Measurements from ENCODE around the gene ALDH3B1.
"Not testable (repeated sequence)": the region's sequence is repeated elsewhere in the genome, so short reads cannot be mapped to it uniquely, and the experiment has no call there.

ALDH3B1 gene, protein sequence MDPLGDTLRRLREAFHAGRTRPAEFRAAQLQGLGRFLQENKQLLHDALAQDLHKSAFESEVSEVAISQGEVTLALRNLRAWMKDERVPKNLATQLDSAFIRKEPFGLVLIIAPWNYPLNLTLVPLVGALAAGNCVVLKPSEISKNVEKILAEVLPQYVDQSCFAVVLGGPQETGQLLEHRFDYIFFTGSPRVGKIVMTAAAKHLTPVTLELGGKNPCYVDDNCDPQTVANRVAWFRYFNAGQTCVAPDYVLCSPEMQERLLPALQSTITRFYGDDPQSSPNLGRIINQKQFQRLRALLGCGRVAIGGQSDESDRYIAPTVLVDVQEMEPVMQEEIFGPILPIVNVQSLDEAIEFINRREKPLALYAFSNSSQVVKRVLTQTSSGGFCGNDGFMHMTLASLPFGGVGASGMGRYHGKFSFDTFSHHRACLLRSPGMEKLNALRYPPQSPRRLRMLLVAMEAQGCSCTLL

GRCh38 chr11:68010090-68011041, at the start of gene ALDH3B1:
ALDH3B1 (plus strand) TSS chr11:68010327; CDS start chr11:68015298, 4,971 bp downstream.
- intact Hi-C loops (cut with DNase I), result loop anchor here (10.0 kb wide), 1 partner anchor 194 kb away; no protein-coding TSS in a partner anchor
- peak; percentile 53 to 90 (median 78) for DNase-seq

- intact Hi-C loops (cut with DNase I); DNase-seq: not testable (repeated sequence)
Observed at GRCh38 chr11:67963217-67963616, 46.9 kb upstream of the ALDH3B1 start.

- intact Hi-C loops (cut with DNase I); DNase-seq: not testable (repeated sequence)
Observed at GRCh38 chr11:67963879-67964278, 46.2 kb upstream of the ALDH3B1 start.

- intact Hi-C loops (cut with DNase I); DNase-seq: not testable (repeated sequence)
Observed at GRCh38 chr11:67964746-67965145, 45.4 kb upstream of the ALDH3B1 start.

- DNase-seq, result not testable (repeated sequence)
Observed at GRCh38 chr11:67965830-67966348, 44.2 kb upstream of the ALDH3B1 start.

DNA sequence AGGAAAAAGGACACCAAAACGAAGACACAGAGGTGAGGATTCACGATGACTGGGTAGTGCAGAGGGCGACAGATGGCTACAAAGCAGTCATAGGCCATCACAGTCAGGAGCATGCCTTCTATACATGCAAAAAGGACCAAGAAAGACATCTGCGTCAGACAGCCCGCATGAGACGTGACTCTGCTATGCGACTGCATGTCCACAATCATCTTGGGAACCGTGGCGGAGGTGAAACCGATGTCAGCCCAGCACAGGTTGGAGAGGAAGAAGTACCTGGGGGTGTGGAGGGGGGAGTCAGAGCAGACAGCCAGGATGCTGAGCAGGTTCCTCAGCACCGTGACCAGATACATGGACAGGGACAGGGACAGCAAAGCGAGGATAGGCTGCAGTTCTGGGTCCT, 35.4 kb upstream of the ALDH3B1 start:
- DNase-seq; intact Hi-C loops (cut with DNase I): not testable (repeated sequence)

More at GRCh38 chr11:67965830-67966348, 44.2 kb upstream of the ALDH3B1 start:
- intact Hi-C loops (cut with DNase I), result not testable (repeated sequence)

DNA sequence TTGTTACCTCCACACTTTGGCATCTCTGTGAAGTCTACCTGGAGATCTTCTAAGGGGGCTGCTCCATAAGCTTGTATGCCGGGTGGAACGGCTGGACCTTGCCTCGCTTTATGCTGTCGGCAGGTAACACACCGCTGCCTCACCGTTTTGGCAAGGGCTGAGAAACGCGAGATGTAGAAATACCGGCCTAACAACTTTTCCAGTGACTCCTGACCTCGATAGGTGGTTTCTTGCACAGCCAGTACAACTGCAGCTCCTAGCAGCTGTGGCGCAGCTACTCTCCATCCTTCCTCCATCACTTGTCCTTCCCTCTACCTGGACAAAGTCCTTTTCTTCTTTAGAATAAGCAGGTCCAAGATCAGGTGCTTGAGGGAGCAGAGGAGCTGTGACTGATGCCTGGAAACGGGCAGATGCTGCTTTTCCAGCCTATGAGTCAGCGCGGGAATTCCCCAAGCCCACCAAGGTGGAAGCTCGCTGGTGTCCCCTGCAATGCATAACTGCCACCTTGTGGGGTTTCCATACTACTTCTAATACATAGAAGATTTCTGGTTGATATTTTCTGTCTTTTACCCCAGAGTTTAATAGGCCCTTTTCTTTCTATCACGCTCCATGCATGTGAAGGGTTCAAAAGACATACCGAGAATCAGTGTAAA, 31.2 kb upstream of the ALDH3B1 start:
- DNase-seq; intact Hi-C loops (cut with DNase I): not testable (repeated sequence)

- intact Hi-C loops (cut with DNase I); DNase-seq: not testable (repeated sequence)
Observed at GRCh38 chr11:67981226-67981625, 28.9 kb upstream of the ALDH3B1 start.

GRCh38 chr11:67982255-67982857, 27.8 kb upstream of the ALDH3B1 start:
- intact Hi-C loops (cut with DNase I); DNase-seq: not testable (repeated sequence)

DNA sequence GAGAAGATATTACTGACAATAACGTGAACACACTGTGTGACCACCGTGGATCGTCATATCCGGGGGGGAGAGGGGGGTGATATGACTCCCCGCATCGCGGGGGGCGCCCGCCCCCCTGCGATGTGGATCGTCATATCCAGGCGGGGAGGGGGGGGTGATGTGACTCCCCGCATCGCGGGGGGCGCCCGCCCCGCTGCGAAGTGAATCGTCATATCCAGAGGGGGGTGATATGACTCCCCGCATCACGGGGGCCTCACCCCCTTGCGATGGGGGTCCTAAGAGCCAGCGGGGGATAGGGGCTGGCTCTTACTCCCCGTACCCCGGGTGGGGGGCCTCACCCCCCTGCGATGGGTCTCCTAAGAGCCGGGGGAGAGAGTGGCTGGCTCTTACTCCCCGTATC, 26.2 kb upstream of the ALDH3B1 start:
- DNase-seq, result no peak
- intact Hi-C loops (cut with DNase I), result no loop called here

DNA sequence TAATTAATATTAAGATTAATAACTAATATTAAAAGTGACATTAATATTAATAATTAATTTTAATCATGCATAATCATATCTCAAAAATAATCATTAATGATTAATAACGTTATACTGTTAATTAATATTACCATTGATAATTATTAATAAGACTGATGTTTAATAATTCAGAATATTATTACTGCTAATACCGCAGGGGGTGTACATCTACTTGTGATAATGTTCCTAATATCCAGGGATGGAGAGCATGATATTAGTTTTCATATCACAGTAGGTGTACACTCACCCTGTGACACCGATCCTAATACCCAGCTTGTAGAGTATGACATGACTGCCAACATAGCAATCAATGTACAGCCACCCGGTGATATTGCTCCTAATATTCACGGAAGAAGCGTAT, 24.8 kb upstream of the ALDH3B1 start:
- intact Hi-C loops (cut with DNase I); DNase-seq: not testable (repeated sequence)

GRCh38 chr11:67990546-67991346, 19.4 kb upstream of the ALDH3B1 start:
- DNase-seq, result peak in 1 of 42 donors; percentile 29
- intact Hi-C loops (cut with DNase I), result not testable (repeated sequence)

DNA sequence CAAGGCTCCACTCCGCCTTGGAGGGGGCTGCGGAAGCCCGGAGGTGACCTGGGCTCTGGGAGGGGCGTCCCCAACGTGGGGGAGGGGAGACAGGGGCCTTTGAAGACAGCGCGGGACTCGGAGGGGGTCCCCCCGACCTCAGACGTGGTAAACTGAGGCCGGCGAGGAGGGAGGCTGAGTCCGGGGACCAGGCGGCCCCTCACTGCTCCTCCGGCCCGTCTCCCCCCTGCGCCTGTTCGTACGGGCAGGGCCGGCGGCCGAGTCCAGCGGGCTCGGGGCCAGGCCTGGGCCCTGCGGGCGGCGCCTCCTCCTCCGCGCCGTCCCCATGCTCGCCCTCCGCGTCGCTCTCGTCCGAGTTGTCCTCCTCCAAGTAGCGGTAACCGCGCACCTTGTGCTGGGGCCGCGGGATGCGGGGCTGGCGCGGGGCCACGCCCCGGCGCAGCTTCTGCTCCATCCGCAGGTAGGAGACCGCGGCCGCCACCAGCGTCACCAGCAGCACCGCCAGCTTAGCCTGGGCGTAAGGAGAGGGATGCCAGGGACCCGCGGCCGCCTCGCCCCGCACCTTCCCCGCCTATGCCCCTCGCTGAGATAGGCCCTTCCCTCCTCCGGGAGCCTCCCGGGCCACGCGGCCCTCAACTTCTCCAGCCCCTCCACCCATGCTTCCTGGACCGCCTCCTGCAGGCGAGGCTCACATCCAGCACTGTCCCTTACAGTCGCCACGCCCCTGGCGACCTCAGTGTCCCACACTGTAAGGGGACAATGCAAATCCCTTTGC, 18.6 kb upstream of the ALDH3B1 start:
- DNase-seq, result peak in 1 of 42 donors; percentile 12
- intact Hi-C loops (cut with DNase I), result not testable (repeated sequence)

DNA sequence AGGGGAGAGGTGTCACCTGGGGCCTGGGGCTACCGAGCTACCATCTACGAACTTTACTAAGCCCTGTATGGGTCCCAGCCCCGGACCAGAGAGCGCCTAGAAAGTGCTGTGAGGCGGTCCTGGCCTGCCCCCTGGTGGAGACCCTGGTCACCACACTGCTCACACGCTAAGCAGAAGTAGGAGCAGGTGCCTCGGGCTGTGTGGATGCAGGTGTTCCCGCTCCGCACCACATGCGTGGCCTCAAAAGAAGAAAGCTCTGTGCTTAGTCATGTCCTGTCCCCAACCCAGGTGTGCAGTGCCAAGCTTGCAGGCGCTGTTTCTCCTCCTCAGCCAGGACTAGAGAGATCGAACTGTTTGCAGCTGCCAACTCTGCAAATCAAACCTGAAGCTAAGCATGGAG, 16.3 kb upstream of the ALDH3B1 start:
- intact Hi-C loops (cut with DNase I), result not testable (repeated sequence)
- DNase-seq, result peak in 19 of 42 donors; percentile 23 to 62 (median 42)

DNA sequence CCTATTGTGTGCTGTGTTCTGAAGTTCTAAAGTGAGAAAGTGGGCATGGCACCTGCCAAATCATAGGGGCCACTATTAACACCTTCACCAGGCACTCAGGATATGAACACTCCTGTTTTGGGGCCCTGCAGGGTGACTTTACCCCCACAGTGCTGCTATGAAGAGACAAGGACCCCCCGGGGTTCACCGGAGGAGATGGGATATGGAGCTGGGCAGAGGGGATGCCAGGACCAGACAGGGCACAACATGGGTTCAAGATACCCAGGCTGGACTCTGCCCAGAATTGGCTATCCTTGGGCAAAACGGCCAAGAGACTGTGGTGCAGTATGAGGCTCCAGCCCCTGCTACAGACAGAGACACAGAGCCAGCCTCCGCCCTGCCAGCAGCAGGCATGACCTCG, 15.7 kb upstream of the ALDH3B1 start:
- intact Hi-C loops (cut with DNase I), result not testable (repeated sequence)
- DNase-seq, result peak in 1 of 42 donors; percentile 5

DNA sequence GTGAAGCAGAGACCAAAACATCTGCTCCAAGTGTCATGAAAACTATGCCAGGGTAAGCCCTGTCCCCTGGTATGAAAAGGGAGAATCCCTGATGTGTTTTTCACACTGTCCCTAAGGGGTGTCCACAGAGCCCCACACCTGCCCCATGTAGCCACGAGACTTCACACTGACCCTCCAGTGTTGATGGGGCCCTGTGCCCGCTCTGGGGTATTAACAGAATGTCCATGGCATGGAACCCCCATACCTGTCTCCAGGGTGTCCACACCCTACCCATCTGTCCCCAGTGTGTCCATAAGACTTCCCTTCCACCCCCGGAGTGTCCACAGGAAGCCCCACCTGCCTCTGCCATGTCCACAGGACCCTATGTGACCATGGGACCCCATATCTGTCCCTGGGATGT, 15.0 kb upstream of the ALDH3B1 start:
- DNase-seq, result peak in 2 of 42 donors; percentile 2 to 3
- intact Hi-C loops (cut with DNase I), result not testable (repeated sequence)

DNA sequence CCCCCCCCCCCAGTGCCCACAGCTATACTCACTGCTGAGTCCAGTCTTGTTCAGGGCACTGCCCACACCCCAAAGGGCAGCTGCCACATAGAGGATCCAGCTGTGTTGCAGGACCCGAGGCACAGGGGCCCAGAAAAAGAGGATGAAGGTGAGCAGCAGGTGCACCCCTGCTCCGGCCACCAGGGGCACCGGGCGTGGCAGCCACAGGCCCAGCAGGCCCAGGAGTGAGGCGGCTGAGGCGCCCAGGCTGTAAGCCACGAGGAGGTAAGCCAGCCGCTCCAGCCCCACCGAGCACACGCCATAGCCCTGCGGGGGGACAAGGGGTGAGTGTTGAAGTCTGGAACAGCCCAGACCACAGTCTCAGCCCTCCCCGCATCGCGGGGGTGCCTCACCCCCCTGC, 14.5 kb upstream of the ALDH3B1 start:
- intact Hi-C loops (cut with DNase I), result not testable (repeated sequence)

More for the DNA sequence above, 14.5 kb upstream of the ALDH3B1 start:
- not testable (repeated sequence) for DNase-seq

Measured in head of caudate nucleus (tissue), 42 donors.